HG02678 (cell line): ENCODE measurements around the gene ELF3.
"Not testable (repeated sequence)": the region's sequence is repeated elsewhere in the genome, so short reads cannot be mapped to it uniquely, and the experiment has no call there.

ENCODE experiments used
- ATAC-seq: cut with Tn5 transposase; IDR thresholded peaks from one replicate; pipeline ENCODE4 v1.9.1; 2021; ENCODE audit warnings: mild to moderate bottlenecking, moderate library complexity; ENCODE audit not compliant: unreplicated experiment

Gene ELF3

GRCh38 chr1:202007805-202008489 is 2.4 kb upstream of the ELF3 start:
- ATAC-seq = no peak

DNA sequence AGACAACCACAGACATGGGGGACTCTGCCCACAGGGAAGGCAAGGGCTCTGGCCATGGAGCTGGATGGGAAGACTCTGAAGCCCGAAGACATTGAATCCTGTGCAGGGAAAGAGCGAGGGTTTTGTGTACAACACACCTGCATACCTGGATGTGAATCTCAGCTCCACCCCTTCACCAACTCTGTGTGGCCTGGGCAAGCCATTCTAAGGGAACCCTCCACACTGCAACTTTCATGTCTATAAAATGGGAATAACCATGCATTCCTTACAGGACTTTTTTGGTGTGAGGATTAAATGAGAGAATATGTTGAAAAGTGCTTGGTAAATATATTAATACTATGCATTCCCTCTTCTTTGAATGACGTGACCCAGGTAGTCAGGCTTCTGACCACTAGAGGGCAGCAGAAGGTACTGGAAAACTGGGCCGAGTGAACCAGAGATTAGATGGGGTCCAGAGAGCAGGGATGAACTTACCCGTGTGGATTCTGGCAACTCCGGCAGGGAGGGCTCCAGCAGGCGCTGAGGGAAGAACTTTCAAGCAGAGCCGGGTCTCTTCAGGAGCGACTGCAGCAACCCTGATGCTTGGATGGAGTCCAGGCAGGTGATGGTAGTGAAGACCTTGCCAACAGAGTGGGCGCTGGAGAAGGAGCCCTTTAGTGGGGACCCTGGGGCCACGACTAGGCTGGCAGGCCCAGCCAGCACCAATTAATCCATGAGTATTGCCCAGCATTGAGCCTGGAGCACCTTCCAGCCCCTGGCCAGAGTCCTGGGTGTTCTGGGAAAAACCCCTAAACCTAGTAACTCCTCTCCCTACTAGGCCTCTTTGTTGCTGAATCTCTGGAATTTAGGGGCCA is 834 bp upstream of the ELF3 start:
- peak; percentile 43 for ATAC-seq

DNA sequence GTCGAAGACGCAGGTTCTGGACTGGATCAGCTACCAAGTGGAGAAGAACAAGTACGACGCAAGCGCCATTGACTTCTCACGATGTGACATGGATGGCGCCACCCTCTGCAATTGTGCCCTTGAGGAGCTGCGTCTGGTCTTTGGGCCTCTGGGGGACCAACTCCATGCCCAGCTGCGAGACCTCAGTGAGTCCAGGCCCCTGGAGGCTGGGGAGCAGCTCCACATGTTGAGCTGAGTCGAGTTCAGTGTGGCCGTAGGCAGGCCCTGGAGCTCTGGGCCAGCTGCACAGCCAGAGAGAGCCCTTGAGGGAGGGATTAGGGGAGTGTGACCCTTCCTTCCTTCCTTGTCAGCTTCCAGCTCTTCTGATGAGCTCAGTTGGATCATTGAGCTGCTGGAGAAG is 1.6 kb downstream of the ELF3 start:
- ATAC-seq = no peak

- ATAC-seq = no peak
Measured at GRCh38 chr1:202012544-202013478, 2.4 kb downstream of the ELF3 start.

- ATAC-seq = no peak
Measured at GRCh38 chr1:202013603-202014002, 3.2 kb downstream of the ELF3 start.

GRCh38 chr1:202014060-202014459 is 3.7 kb downstream of the ELF3 start:
- no peak for ATAC-seq

DNA sequence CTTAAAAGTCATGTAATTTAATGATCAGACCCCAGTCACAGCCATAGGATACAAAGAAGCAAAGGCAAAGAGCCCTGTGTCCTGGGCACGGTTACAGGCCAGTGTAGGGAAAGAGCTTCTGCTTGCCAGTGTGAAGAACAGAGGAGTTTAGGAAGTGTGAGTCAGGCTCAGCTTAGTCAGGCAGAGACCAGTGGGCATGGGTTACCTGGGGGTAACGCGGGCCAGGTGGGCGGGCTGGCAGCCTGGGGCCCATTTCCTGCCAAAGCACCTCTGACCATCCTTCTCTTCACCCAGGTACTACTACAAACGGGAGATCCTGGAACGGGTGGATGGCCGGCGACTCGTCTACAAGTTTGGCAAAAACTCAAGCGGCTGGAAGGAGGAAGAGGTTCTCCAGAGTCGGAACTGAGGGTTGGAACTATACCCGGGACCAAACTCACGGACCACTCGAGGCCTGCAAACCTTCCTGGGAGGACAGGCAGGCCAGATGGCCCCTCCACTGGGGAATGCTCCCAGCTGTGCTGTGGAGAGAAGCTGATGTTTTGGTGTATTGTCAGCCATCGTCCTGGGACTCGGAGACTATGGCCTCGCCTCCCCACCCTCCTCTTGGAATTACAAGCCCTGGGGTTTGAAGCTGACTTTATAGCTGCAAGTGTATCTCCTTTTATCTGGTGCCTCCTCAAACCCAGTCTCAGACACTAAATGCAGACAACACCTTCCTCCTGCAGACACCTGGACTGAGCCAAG is 4.7 kb downstream of the ELF3 start:
- no peak for ATAC-seq

- no peak for ATAC-seq
Measured at GRCh38 chr1:202015662-202015937, 5.2 kb downstream of the ELF3 start.

DNA sequence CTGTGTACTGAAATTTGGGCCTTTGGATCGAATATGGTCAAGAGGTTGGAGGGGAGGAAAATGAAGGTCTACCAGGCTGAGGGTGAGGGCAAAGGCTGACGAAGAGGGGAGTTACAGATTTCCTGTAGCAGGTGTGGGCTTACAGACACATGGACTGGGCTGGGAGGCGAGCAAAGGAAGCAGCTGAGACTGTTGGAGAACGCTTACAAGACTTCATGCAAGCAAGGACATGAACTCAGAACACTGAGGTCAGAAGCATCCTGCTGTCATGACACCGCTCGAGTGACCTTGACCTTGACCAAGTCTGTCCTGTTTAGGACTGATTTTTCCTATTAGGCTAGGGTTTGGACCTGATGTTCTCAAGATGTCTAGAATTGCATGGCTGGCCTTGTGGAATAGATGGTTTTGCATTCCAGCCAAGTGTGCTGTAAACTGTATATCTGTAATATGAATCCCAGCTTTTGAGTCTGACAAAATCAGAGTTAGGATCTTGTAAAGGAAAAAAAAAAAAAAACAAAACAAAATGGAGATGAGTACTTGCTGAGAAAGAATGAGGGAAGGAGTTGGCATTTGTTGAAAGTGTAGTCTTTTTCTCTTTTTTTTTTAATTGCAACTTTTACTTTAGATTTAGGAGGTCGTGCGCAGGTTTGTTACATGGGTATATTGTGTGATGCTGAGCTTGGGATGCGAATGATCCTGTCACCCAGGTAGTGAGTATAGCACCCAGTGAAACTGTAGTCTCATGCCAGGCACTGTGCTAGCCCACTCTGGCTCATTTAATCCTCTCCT is 5.8 kb downstream of the ELF3 start:
- ATAC-seq = no peak

DNA sequence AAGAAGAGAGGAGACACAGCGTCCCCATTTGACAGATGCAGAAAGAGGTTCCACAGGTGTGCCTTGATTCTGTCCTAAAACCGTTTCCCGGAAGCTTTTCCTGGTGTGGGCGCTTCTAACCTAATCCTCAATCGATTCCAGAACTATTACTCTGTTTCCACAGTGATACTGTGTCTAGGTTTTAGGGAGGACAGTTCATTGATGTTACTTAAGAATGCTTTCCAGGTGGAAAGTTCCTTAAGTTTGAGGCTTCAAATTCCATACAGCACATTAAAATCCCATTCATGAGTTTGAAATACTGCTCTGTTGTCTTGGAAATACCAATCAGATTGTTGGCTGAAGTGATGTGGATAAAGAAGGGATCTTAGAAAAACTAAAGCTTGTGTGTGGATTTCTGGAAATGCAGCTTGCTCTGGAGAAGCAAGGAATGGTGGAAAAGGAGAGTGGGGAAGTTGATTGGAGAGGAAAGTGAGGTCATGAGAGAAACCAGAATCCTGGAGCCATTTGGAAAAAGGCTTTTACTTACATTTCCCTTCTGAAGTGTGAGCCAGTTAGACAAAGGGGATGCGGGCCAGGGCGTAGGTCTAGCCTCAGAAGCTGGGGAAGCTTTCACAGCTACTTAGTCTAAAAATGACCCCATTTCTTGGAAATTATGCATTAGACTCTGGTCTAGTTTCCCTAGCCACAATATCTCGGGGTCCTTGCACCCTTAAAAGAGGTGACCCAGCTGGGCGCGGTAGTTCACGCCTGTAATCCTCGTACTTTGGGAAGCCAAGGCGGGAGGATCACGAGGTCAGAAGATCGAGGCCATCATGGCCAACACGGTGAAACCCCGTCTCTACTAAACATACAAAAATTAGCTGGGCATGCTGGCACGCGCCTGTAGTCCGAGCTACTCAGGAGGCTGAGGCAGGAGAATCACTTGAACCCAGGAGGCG is 6.7 kb downstream of the ELF3 start:
- no peak for ATAC-seq

DNA sequence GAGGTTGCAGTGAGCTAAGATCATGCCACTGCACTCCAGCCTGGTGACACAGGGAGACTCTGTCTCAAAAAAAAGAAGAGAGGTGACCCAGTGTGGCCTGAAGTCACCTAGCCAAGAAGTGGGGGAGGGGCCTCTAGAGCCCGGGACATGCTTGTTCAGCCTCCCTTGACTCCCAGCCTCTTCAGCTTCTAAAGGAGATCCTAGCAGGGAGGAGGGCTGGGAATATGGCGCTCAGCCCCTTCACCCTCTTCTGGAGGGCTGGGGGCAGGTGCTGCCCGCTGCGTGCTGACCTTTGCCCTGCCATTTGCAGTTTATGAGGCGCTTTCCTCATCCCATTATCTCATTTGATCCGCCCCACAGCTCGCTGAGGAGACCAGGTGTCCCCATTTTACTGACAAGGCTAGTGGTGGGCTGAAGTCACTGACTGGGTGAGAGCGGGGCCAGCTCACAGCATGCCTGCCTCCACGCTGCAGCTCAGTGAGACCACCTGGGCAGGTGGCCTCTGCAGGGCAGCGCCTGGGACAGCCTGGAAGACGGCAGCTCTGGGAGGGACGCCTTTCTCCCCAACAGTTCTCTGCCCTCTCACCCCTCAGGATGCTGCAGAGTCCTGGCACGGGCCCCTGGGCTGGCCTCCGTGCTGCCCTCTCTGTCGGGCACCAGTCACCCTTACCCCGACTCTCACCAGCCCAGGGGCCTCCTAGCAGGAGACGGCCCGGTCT is 7.5 kb downstream of the ELF3 start:
- no peak for ATAC-seq

DNA sequence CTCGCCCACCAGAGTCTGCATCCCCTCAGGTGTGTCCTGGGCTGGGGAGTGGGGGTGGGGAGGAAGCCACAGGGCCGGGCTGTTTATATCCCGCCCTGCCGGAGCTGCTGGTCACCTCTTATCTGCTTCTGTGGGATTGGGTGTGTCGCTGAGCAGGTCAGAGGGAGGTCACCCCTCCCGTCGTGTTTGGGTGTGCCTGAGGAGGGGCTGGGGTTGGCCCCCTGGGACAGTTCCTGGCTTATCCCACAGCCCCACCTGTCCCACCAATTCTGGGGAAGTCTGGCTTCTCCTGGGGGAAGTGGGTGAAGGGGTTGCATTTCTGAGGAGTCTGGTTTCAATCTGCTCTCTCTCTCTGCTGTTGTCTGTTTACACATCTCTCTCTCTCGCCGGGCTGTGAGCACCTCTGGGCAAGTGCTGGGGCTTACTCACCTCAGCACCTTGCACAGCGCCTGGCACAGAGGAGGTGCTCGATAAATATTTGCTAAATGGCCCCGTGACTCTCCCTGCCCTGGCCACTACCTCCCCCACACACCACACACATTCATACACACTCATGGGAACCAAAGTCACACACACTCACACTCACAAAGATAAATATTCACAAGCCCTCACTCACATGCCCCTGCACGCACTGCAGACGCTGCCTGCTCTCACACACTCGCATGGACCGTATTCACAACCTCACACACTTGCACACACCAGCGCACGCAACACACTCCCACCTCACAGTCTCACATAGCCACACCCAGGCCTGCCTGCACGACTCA is 8.3 kb downstream of the ELF3 start:
- ATAC-seq = no peak

GRCh38 chr1:202019235-202019558 is 8.8 kb downstream of the ELF3 start:
- ATAC-seq = not testable (repeated sequence)

GRCh38 chr1:202023001-202023433 is 12.6 kb downstream of the ELF3 start:
- no peak for ATAC-seq

DNA sequence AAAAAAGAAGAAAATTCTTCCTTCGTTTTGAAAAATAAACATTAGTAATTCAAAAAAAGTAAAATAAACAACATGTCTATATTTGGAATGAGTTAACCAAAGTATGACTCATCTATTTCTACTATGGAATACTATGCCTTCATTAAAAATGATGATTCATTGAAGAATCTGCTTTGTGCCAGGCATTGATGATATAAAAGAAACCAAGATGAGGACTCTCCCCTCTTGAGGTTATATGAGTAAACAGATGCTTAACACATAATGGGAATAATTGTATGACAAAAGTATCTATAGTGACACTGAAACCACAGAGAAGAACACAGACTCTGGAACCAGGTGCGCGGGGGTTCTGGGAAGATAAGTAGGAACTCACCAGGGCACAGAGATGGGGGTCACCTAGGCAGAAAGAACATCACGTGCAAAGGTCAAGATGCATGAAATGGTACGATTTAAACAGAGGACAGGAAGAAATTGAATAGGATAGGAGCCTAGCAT is 18.8 kb downstream of the ELF3 start:
- ATAC-seq = no peak

- ATAC-seq = no peak
Measured at GRCh38 chr1:202029727-202030126, 19.3 kb downstream of the ELF3 start.

- ATAC-seq = no peak
Measured at GRCh38 chr1:202031796-202032195, 21.4 kb downstream of the ELF3 start.
